GM12878 (cell line): Measurements from ENCODE around the gene OIT3. TPM values are rescaled to one million over a fixed set of nuclear protein-coding genes. Genes with fewer than 3 reads are reported as not detected.

ENCODE experiments used
- ATAC-seq: fragments of 200-7000 bp; cut with Tn5 transposase; 3 replicates; pipeline ENCODE4 v1.9.1; 2020; ENCODE audit warnings: mild to moderate bottlenecking, moderate library complexity
- BruUV-seq: library from RNA; stranded (reverse); fragments of 400-500 nt; replicated peaks from 2 replicates; lab custom pipeline; 2021; lab: Mats Ljungman, UMichigan
- CTCF ChIA-PET: fragments of 300-600 bp; sonication (Branson Sonifier 250); formaldehyde crosslinking; extraction: SDS; loops from one replicate; lab custom pipeline; 2021; ENCODE audit warnings: inconsistent platforms; lab: Yijun Ruan, JAX
- POLR2A ChIA-PET: fragments of 350-600 bp; formaldehyde crosslinking; extraction: SDS; loops from one replicate; lab custom pipeline; 2021; ENCODE audit warnings: inconsistent platforms; lab: Charles Lee
- RAD21 ChIA-PET: fragments of 300-600 bp; sonication (Branson Sonifier 250); formaldehyde crosslinking; loops from one replicate; lab custom pipeline; 2023; ENCODE audit warnings: antibody characterized with exemption; ENCODE audit not compliant: unreplicated experiment; lab: Charles Lee
- SMC1A ChIA-PET: fragments of 300-600 bp; sonication (Branson Sonifier 250); formaldehyde crosslinking; loops from one replicate; lab custom pipeline; 2023; ENCODE audit not compliant: unreplicated experiment, uncharacterized antibody; lab: Charles Lee
- DNase-seq: peaks from one replicate; pipeline ENCODE4 v3.0.0-alpha.2; 2011; ENCODE audit warnings: low read depth, low spot score
- FAIRE-seq: peaks from 3 replicates; lab custom pipeline; 2011; peaks lifted over from hg19 to GRCh38; lab: Jason Lieb, UNC
- H2AFZ ChIP-seq: 2 replicates; pipeline ENCODE4 v1.6.0; 2011; ENCODE audit warnings: low read depth, low read length, control low read depth; ENCODE audit not compliant: control insufficient read depth
- H3K27ac ChIP-seq: 2 replicates; pipeline ENCODE4 v1.5.1; 2011; ENCODE audit warnings: control low read depth; ENCODE audit not compliant: control insufficient read depth, insufficient read depth
- H3K27me3 ChIP-seq, 2 experiments: replicated peaks in 1 of 2; 2 replicates each; pipeline versions ENCODE4 v1.6.0 to v1.6.1; 2011; ENCODE audit warnings: low read length in 1 of 2; ENCODE audit not compliant: control insufficient read depth in 2 of 2, insufficient read depth in 2 of 2
- H3K36me3 ChIP-seq, 2 experiments: 2 replicates each; pipeline ENCODE4 v1.5.1; 2011; ENCODE audit warnings: low read length in 1 of 2; ENCODE audit not compliant: control insufficient read depth in 2 of 2, insufficient read depth in 2 of 2
- H3K4me1 ChIP-seq: 2 replicates; pipeline ENCODE4 v1.6.1; 2011; ENCODE audit warnings: mild to moderate bottlenecking, low read length, moderate library complexity, mixed read lengths; ENCODE audit not compliant: control insufficient read depth, insufficient read depth
- H3K4me2 ChIP-seq: 2 replicates; pipeline ENCODE4 v1.6.0; 2011; ENCODE audit warnings: control low read depth; ENCODE audit not compliant: control insufficient read depth, insufficient read depth
- H3K4me3 ChIP-seq: fragments of 200-600 bp; sonication (generic); 2 replicates; pipeline ENCODE4 v1.5.1; 2016
- H3K79me2 ChIP-seq: 2 replicates; pipeline ENCODE4 v1.6.0; 2011; ENCODE audit warnings: low read length; ENCODE audit not compliant: control insufficient read depth, insufficient read depth
- H3K9ac ChIP-seq: 2 replicates; pipeline ENCODE4 v1.8.0; 2011; ENCODE audit warnings: low read length, control low read depth, mixed read lengths; ENCODE audit not compliant: control insufficient read depth, insufficient read depth
- H3K9me3 ChIP-seq: replicated peaks from 3 replicates; pipeline ENCODE4 v1.5.1; 2011; ENCODE audit warnings: mild to moderate bottlenecking, low read length; ENCODE audit not compliant: control insufficient read depth, insufficient read depth
- H4K20me1 ChIP-seq: 2 replicates; pipeline ENCODE4 v1.6.0; 2011; ENCODE audit not compliant: control insufficient read depth, insufficient read depth
- ASH2L ChIP-seq: fragments of 300-600, 200-600 bp; sonication (generic); IDR thresholded peaks from 2 replicates; pipeline ENCODE4 v1.6.1; 2017; ENCODE audit warnings: low read depth, mild to moderate bottlenecking, borderline replicate concordance
- BMI1 ChIP-seq: fragments of 450-650 bp; IDR thresholded peaks from 2 replicates; pipeline ENCODE4 v1.6.1; 2016; ENCODE audit warnings: mild to moderate bottlenecking, moderate library complexity, borderline replicate concordance
- ESRRA ChIP-seq: IDR thresholded peaks from 2 replicates; pipeline ENCODE4 v1.6.1; 2012; ENCODE audit warnings: mild to moderate bottlenecking, low read length, improper control_type of control experiment
- GATAD2B ChIP-seq: fragments of 450-650 bp; conservative IDR thresholded peaks from 2 replicates; pipeline ENCODE4 v1.6.1; 2017; ENCODE audit warnings: low read depth, mild to moderate bottlenecking, moderate library complexity
- HDAC6 ChIP-seq: fragments of 200-600 bp; sonication (generic); IDR thresholded peaks from one replicate; pipeline ENCODE4 v1.8.0; 2017; ENCODE audit warnings: antibody characterized with exemption; ENCODE audit not compliant: unreplicated experiment
- NFYB ChIP-seq: IDR thresholded peaks from 2 replicates; pipeline ENCODE4 v1.6.1; 2011; ENCODE audit warnings: low read depth, mild to moderate bottlenecking, low read length, improper control_type of control experiment, moderate library complexity; ENCODE audit not compliant: insufficient read depth
- NR2F1 ChIP-seq: fragments of 450-650 bp; conservative IDR thresholded peaks from 2 replicates; pipeline ENCODE4 v1.6.1; 2017; ENCODE audit warnings: mild to moderate bottlenecking
- POLR2AphosphoS2 ChIP-seq: IDR thresholded peaks from 2 replicates; pipeline ENCODE4 v1.6.1; 2011; ENCODE audit warnings: low read depth, mild to moderate bottlenecking, low read length, improper control_type of control experiment, moderate library complexity
- SMAD5 ChIP-seq: IDR thresholded peaks from 2 replicates; pipeline ENCODE4 v1.6.1; 2016; ENCODE audit warnings: antibody characterized with exemption, low read depth
- WGBS: methylation state at CpG from one replicate; pipeline ENCODE4 v1.1.6; 2016; ENCODE audit warnings: low lambda C conversion rate; ENCODE audit not compliant: insufficient replicate concordance, insufficient coverage; ENCODE audit errors: missing lambda C conversion rate; 5-methylcytosine and 5-hydroxymethylcytosine counted together
- in situ Hi-C: fragments of 300-500 bp; cut with MboI; formaldehyde crosslinking; loops from 9 replicates; pipeline ENCODE4 v1.14.3; 2018; ENCODE audit warnings: mixed read lengths
- intact Hi-C: fragments of 100-400 bp; cut with micrococcal nuclease; formaldehyde crosslinking; loops from one replicate; pipeline ENCODE4 v1.14.2; 2022; ENCODE audit not compliant: unreplicated experiment
- polyA plus RNA-seq, 11 experiments: library from polyadenylated mRNA; depleted of rRNA in 4 of 11; unstranded in 6 of 11; stranded (reverse) in 5 of 11; fragments of >200 nt; fragmentation: Nextera tagmentation in 4 of 11; fragmentation: Illumina TruSeq in 1 of 11; extraction: Ambion mirVana in 4 of 11; extraction: Trizol in 1 of 11; gene quantifications; 1 replicate in 1 of 11; 2 replicates in 10 of 11; pipeline versions ENCODE4 v1.2.1 to v1.2.3, GENCODE V29; 2011 to 2016; ENCODE audit warnings: inconsistent platforms in 2 of 11, missing spikeins in 2 of 11, low read depth in 1 of 11
- total RNA-seq, 4 experiments: library from RNA; depleted of rRNA in 3 of 4; stranded (reverse); fragments of >200 nt in 3 of 4; fragmentation: Illumina TruSeq in 1 of 4; extraction: Trizol in 1 of 4; gene quantifications; 2 replicates each; pipeline versions ENCODE4 v1.2.1 to v1.2.3, GENCODE V29; 2013 to 2021
- TF ChIP-seq, protein P1 (sequence below): fragments of 450-650 bp; conservative IDR thresholded peaks from 2 replicates; pipeline ENCODE4 v1.6.1; 2017; ENCODE audit warnings: mild to moderate bottlenecking, moderate library complexity
- TF ChIP-seq, protein P2 (sequence below): IDR thresholded peaks from 2 replicates; pipeline ENCODE4 v1.6.1; 2011; ENCODE audit warnings: borderline replicate concordance, low read depth, mild to moderate bottlenecking, moderate library complexity, low read length; ENCODE audit not compliant: insufficient read depth, poor library complexity, severe bottlenecking
- TF ChIP-seq, protein P3 (sequence below), 3 experiments: IDR thresholded peaks in 2 of 3; conservative IDR thresholded peaks in 1 of 3; 2 replicates each; pipeline ENCODE4 v1.5.1; 2011; ENCODE audit warnings: low read depth in 3 of 3, low read length in 3 of 3, mild to moderate bottlenecking in 3 of 3, control low read depth in 2 of 3, moderate library complexity in 2 of 3, inconsistent platforms in 1 of 3, mixed read lengths in 1 of 3; ENCODE audit not compliant: control insufficient read depth in 2 of 3, insufficient read depth in 1 of 3; ENCODE audit errors: extremely low read depth in 1 of 3
- TF ChIP-seq, protein P4 (sequence below): fragments of 450-650 bp; IDR thresholded peaks from 2 replicates; pipeline ENCODE4 v1.6.1; 2016; ENCODE audit warnings: mild to moderate bottlenecking

OIT3 gene
- total and polyA plus RNA-seq, 10 of the 15 experiments (the other 5 are each of a cell fraction or from before 2014, with no cell fraction given): not detected

DNA sequence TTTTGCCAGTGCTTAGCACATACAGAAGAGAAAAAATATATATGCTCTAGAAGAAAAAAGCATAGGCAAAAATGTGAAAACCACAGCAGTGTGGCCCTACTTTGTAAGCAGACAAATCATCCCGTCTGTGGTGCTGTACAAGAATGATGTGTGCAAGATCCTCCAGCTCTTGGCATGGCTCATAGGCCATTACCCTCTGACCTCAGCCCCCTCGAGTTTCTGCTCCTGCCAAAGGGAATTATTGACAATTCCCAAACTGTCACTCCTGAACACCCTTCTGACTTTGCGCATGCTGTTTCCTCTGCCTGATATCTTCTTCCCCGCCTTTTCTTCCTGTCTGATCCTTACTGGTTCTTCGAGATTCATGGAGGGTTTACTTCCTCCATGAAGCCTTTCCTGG, 33.9 kb downstream of the OIT3 start:
- no peaks in the 10 kb centered on the region for H3K9me3 ChIP-seq
- TF ChIP-seq NR2F1: no peak
- TF ChIP-seq, protein P1, sequence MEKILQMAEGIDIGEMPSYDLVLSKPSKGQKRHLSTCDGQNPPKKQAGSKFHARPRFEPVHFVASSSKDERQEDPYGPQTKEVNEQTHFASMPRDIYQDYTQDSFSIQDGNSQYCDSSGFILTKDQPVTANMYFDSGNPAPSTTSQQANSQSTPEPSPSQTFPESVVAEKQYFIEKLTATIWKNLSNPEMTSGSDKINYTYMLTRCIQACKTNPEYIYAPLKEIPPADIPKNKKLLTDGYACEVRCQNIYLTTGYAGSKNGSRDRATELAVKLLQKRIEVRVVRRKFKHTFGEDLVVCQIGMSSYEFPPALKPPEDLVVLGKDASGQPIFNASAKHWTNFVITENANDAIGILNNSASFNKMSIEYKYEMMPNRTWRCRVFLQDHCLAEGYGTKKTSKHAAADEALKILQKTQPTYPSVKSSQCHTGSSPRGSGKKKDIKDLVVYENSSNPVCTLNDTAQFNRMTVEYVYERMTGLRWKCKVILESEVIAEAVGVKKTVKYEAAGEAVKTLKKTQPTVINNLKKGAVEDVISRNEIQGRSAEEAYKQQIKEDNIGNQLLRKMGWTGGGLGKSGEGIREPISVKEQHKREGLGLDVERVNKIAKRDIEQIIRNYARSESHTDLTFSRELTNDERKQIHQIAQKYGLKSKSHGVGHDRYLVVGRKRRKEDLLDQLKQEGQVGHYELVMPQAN: no peak
- TF ChIP-seq ESRRA: no peak
- TF ChIP-seq GATAD2B: no peak
- TF ChIP-seq, protein P2, sequence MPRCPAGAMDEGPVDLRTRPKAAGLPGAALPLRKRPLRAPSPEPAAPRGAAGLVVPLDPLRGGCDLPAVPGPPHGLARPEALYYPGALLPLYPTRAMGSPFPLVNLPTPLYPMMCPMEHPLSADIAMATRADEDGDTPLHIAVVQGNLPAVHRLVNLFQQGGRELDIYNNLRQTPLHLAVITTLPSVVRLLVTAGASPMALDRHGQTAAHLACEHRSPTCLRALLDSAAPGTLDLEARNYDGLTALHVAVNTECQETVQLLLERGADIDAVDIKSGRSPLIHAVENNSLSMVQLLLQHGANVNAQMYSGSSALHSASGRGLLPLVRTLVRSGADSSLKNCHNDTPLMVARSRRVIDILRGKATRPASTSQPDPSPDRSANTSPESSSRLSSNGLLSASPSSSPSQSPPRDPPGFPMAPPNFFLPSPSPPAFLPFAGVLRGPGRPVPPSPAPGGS: no peak
- TF ChIP-seq NFYB: no peak
- no peak for TF ChIP-seq SMAD5
- no peak for TF ChIP-seq POLR2AphosphoS2
- TF ChIP-seq ASH2L: no peak
- TF ChIP-seq BMI1: no peak
- TF ChIP-seq, protein P3, sequence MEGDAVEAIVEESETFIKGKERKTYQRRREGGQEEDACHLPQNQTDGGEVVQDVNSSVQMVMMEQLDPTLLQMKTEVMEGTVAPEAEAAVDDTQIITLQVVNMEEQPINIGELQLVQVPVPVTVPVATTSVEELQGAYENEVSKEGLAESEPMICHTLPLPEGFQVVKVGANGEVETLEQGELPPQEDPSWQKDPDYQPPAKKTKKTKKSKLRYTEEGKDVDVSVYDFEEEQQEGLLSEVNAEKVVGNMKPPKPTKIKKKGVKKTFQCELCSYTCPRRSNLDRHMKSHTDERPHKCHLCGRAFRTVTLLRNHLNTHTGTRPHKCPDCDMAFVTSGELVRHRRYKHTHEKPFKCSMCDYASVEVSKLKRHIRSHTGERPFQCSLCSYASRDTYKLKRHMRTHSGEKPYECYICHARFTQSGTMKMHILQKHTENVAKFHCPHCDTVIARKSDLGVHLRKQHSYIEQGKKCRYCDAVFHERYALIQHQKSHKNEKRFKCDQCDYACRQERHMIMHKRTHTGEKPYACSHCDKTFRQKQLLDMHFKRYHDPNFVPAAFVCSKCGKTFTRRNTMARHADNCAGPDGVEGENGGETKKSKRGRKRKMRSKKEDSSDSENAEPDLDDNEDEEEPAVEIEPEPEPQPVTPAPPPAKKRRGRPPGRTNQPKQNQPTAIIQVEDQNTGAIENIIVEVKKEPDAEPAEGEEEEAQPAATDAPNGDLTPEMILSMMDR (IDR thresholded peaks at IDR 0.05 in 2 of 3, conservative IDR thresholded peaks at IDR 0.05 in 1 of 3; ENCODE audit: control insufficient read depth in 2 of 3, extremely low read depth in 1 of 3, insufficient read depth in 1 of 3, low read depth in 3 of 3, low read length in 3 of 3): no peak
- TF ChIP-seq, protein P4, sequence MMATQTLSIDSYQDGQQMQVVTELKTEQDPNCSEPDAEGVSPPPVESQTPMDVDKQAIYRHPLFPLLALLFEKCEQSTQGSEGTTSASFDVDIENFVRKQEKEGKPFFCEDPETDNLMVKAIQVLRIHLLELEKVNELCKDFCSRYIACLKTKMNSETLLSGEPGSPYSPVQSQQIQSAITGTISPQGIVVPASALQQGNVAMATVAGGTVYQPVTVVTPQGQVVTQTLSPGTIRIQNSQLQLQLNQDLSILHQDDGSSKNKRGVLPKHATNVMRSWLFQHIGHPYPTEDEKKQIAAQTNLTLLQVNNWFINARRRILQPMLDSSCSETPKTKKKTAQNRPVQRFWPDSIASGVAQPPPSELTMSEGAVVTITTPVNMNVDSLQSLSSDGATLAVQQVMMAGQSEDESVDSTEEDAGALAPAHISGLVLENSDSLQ: no peak
- TF ChIP-seq HDAC6: no peak
- TF ChIP-seq, all 136 proteins: peak for 0
- RAD21 ChIA-PET: no interaction called here
- CTCF ChIA-PET: no interaction called here
- ATAC-seq (no peak), FAIRE-seq (no peak), DNase-seq (no peak)
- WGBS: 40% methylated on average over 5 of the region's 5 CpGs
- no TSS peak for BruUV-seq
- Histone ChIP-seq H4K20me1 (no peaks in the 10 kb centered on the region), H3K4me3 (no peak overlapping the region), H3K4me2 (no peak overlapping the region), H3K9ac (no peak overlapping the region), H3K79me2 (no peaks in the 10 kb centered on the region), H3K27ac (no peak overlapping the region), H3K27me3 (no peaks in the 10 kb centered on the region), H3K4me1 (no peaks in the 10 kb centered on the region), H3K36me3 (no peaks in the 10 kb centered on the region), H2AFZ (no peak overlapping the region)
- in situ Hi-C loops: no loop called here
- intact Hi-C loops: no loop called here
- SMC1A ChIA-PET: interaction anchor here (1.6 kb wide), 1 partner anchor 14 kb away, joined by 3 read pairs; no protein-coding TSS in a partner anchor
- POLR2A ChIA-PET: interaction anchor here (0.6 kb wide), 2 partner anchors 31 to 73 kb away, joined by 3 read pairs; no protein-coding TSS in a partner anchor
